GM23248 (cell line): Measurements from ENCODE around the gene SLC12A9. TPM values are rescaled to one million over a fixed set of nuclear protein-coding genes. Genes with fewer than 3 reads are reported as not detected.

Experiments used
- DNase-seq: peaks from one replicate; pipeline ENCODE4 v3.0.0-alpha.2; 2015
- H2AFZ ChIP-seq: fragments of 200-600 bp; sonication (generic); 2 replicates; pipeline ENCODE4 v1.6.1; 2016; ENCODE audit warnings: antibody characterized with exemption
- H3F3A ChIP-seq: fragments of 200-600 bp; sonication (generic); 2 replicates; pipeline ENCODE4 v1.6.1; 2016; ENCODE audit warnings: mild to moderate bottlenecking, antibody characterized with exemption, mixed run types; ENCODE audit not compliant: insufficient read depth
- H3K27ac ChIP-seq: fragments of 200-600 bp; sonication (generic); 2 replicates; pipeline ENCODE4 v1.5.1; 2016; ENCODE audit warnings: mild to moderate bottlenecking
- H3K27me3 ChIP-seq: fragments of 200-600 bp; sonication (generic); replicated peaks from 2 replicates; pipeline ENCODE4 v1.6.1; 2016; ENCODE audit warnings: mild to moderate bottlenecking; ENCODE audit not compliant: insufficient read depth
- H3K36me3 ChIP-seq: fragments of 200-600 bp; sonication (generic); 2 replicates; pipeline ENCODE4 v1.6.1; 2016; ENCODE audit warnings: low read depth, mild to moderate bottlenecking
- H3K4me1 ChIP-seq: fragments of 200-600 bp; sonication (generic); 2 replicates; pipeline ENCODE4 v1.6.1; 2016; ENCODE audit warnings: mild to moderate bottlenecking; ENCODE audit not compliant: insufficient read depth
- H3K4me2 ChIP-seq: fragments of 200-600 bp; sonication (generic); one replicate; pipeline ENCODE4 v1.6.1; 2016; ENCODE audit warnings: mild to moderate bottlenecking; ENCODE audit not compliant: unreplicated experiment
- H3K4me3 ChIP-seq: fragments of 200-600 bp; sonication (generic); 2 replicates; pipeline ENCODE4 v1.5.1; 2016; ENCODE audit warnings: mild to moderate bottlenecking
- H3K79me2 ChIP-seq: fragments of 200-600 bp; sonication (generic); 2 replicates; pipeline ENCODE4 v1.6.1; 2016; ENCODE audit warnings: mild to moderate bottlenecking; ENCODE audit not compliant: insufficient read depth
- H3K9ac ChIP-seq: fragments of 200-600 bp; sonication (generic); 2 replicates; pipeline ENCODE4 v1.6.1; 2016; ENCODE audit warnings: mild to moderate bottlenecking
- H3K9me2 ChIP-seq: fragments of 200-600 bp; sonication (generic); 2 replicates; pipeline ENCODE4 v1.6.1; 2016; ENCODE audit warnings: mixed run types, mild to moderate bottlenecking, moderate library complexity; ENCODE audit not compliant: insufficient read depth
- H3K9me3 ChIP-seq: fragments of 200-600 bp; sonication (generic); one replicate; pipeline ENCODE4 v1.6.1; 2017; ENCODE audit warnings: low read depth
- H4K20me1 ChIP-seq: fragments of 200-600 bp; sonication (generic); 2 replicates; pipeline ENCODE4 v1.6.0; 2016; ENCODE audit not compliant: insufficient read depth
- EZH2 ChIP-seq: fragments of 200-600 bp; sonication (generic); IDR thresholded peaks from 2 replicates; pipeline ENCODE4 v1.6.1; 2018; ENCODE audit warnings: antibody characterized with exemption, mild to moderate bottlenecking; ENCODE audit not compliant: insufficient read depth, poor library complexity, severe bottlenecking
- EZH2phosphoT487 ChIP-seq: fragments of 200-600 bp; sonication (generic); IDR thresholded peaks from 2 replicates; pipeline ENCODE4 v1.6.1; 2018; ENCODE audit warnings: antibody characterized with exemption, moderate library complexity, mild to moderate bottlenecking, low read depth; ENCODE audit not compliant: insufficient read depth
- WGBS, 2 experiments: methylation state at CpG; one replicate each; pipeline ENCODE4 v1.1.6; 2015 to 2017; ENCODE audit warnings: low lambda C conversion rate in 2 of 2, low coverage in 1 of 2; ENCODE audit errors: missing lambda C conversion rate in 2 of 2; 5-methylcytosine and 5-hydroxymethylcytosine counted together
- in situ Hi-C: fragments of 300-500 bp; cut with MboI; formaldehyde crosslinking; loops from 2 replicates; pipeline ENCODE4 v1.15.0; 2020
- polyA plus RNA-seq: library from polyadenylated mRNA; unstranded; fragments of >200 nt; fragmentation: Nextera tagmentation; extraction: Ambion mirVana; gene quantifications from 2 replicates; pipeline ENCODE4 v1.2.1, GENCODE V29; 2016
- total RNA-seq: library from RNA; depleted of rRNA; stranded (reverse); fragments of >200 nt; shearing (Covaris generic); gene quantifications from 2 replicates; pipeline ENCODE4 v1.2.3, GENCODE V29; 2014

SLC12A9 gene
- total and polyA plus RNA-seq, 2 experiments from 2014 or later, result 6.1 to 16.8 TPM

DNA sequence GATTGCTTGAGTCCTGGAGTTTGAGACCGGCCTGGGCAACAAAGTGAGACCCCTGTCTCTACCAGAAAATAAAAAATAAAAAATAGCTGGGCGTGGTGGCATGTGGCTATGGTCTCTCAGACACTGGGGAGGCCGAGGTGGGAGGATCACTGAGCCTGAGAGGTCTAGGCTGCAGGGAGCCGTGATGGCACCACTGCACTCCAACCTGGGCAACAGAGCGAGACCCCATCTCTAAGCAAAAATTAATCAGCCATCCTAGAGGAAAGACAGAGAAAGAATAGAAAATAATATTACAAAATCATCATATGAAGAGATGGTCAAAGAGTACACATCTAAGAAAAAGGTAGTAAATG lies 20.3 kb upstream of the SLC12A9 start:
- Histone ChIP-seq H3K79me2 (no peaks in the 10 kb centered on the region), H2AFZ (no peak overlapping the region), H3F3A (no peaks in the 10 kb centered on the region), H3K27ac (no peak overlapping the region), H3K4me1 (no peaks in the 10 kb centered on the region), H3K27me3 (no peaks in the 10 kb centered on the region), H3K9me3 (no peaks in the 10 kb centered on the region), H4K20me1 (no peaks in the 10 kb centered on the region), H3K4me3 (no peak overlapping the region), H3K9ac (no peak overlapping the region), H3K4me2 (no peak overlapping the region), H3K9me2 (no peaks in the 10 kb centered on the region), H3K36me3 (no peaks in the 10 kb centered on the region)
- no peak for DNase-seq
- TF ChIP-seq EZH2phosphoT487 (no peak), EZH2 (no peak)
- 79 to 83% methylated on average over 5 of the region's 5 CpGs for WGBS, 2 experiments
- in situ Hi-C loops, result no loop called here

DNA sequence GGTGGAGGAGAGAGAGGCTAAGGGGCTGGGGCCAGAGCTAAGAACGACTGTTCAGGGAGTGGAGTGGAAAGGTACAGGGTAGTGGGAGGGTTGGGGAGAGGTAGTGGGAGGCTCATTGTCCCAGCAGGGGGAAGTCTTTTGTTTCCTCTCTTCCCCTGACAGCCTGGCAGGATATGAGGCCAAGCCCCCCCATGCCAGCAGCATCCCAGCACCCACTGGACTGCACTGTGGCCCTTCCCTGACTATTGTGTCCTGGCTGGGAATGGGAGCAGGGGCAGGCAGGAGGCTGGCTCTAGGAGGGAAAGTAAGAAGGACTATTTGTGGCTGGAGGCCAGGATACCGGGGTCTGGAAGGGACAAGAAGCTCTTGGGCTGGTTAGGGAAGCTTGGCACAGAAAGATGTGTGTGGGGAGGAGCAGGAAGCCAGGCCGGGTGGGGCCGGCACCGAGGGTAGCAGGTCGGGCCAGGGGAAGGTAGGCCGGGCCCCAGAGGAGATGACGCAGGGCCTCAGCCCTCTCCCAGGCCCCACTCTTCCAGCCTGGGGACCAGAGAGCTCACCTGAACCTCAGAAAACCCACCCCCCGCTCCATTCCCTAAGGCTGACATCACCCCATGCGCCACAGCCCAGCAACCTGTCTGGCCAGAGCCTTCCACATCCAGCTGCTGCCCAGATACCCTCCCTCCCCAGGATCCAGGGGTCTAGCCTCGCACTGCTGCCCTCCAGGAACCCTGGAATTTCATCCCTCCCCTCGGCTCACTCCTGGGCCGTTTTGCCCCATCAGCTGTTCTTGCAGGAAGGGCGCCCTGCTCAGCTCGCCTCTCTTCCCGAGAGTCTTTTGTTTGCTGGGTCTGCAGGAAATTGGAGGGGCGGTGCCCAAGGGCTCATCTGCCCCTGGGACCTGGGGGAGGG lies 16.4 kb upstream of the SLC12A9 start:
- in situ Hi-C loops, result no loop called here
- peak overlapping the region; percentile 37; the same call in 1 of the 2 replicates for H2AFZ ChIP-seq

DNA sequence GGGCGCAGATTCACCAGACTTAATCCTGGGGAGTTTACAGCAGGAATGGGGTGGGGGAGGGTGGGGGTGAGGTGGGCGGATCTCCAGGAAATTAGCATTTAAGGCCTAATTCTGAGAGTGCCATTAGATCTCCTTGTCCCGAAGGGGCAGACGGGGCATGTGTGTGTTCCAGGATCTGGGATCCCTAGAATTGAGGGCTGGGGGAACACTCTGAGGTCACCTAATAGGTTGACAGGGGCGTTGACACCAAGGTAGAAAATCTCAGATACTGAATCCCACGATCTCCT lies 15.8 kb upstream of the SLC12A9 start:
- WGBS, 2 experiments, result 21 to 26% methylated on average over 5 to 6 of the region's 6 CpGs
- TF ChIP-seq EZH2, result no peak
- TF ChIP-seq EZH2phosphoT487, result no peak
- Histone ChIP-seq H3F3A (no peaks in the 10 kb centered on the region), H3K27ac (peak overlapping the region; percentile 72), H3K9me3 (no peaks in the 10 kb centered on the region), H3K36me3 (no peaks in the 10 kb centered on the region), H2AFZ (peak overlapping the region; percentile 99), H3K9ac (peak overlapping the region; percentile 70), H3K4me2 (peak overlapping the region; percentile 79), H3K79me2 (no peaks in the 10 kb centered on the region), H3K4me1 (no peaks in the 10 kb centered on the region), H3K4me3 (peak overlapping the region; percentile 64), H3K27me3 (no peaks in the 10 kb centered on the region), H4K20me1 (no peaks in the 10 kb centered on the region), H3K9me2 (no peaks in the 10 kb centered on the region)
- no peak for DNase-seq
- in situ Hi-C loops, result no loop called here

More for the DNA sequence above, 16.4 kb upstream of the SLC12A9 start:
- Histone ChIP-seq H3K4me1 (no peaks in the 10 kb centered on the region), H3K79me2 (no peaks in the 10 kb centered on the region), H3K9me2 (no peaks in the 10 kb centered on the region), H3K9ac (no peak overlapping the region), H3K4me3 (no peak overlapping the region), H3K4me2 (no peak overlapping the region), H3K27me3 (no peaks in the 10 kb centered on the region), H3K9me3 (no peaks in the 10 kb centered on the region), H3F3A (no peaks in the 10 kb centered on the region), H4K20me1 (no peaks in the 10 kb centered on the region), H3K36me3 (no peaks in the 10 kb centered on the region), H3K27ac (no peak overlapping the region)
- DNase-seq, result no peak
- no peak for TF ChIP-seq EZH2phosphoT487
- TF ChIP-seq EZH2, result no peak
- WGBS, 2 experiments, result 40 to 55% methylated on average over 12 to 17 of the region's 17 CpGs

DNA sequence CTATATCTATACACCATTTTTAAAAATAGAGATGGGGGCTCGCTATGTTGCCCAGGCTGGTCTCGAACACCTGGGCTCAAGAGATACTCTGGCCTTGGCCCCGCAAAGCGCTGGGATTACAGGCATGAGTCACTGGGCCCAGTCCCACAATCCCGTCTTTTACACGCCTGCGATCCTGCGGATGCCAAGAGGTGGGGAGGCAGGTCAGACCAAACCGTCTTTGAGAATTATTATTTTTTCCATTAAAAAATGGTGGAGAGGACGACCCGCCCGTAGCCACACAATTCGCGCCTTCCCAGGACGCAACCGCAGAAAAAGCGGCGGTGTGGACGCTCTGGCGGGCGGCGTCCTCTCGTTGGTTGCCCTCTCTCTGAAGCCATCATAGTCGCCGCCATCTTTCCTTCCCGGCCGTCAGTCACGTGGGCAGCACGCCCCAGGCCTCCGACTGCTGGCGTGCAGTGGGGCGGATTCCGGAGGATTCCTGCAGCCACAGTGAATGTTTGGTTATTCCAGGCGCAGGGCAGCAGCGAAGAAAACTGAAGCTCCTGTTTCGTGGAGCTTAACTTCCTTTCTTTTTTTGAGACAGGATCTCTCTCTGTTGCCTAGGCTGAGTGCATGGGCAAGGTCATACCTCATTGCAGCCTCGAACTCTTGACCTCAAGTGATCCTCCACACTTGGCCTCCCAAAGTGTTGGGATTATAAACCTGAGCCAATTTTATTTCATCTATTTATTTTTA lies 15.2 kb upstream of the SLC12A9 start:
- peak overlapping the region; percentile 64 for H3K4me3 ChIP-seq
- no peaks in the 10 kb centered on the region for H3K79me2 ChIP-seq
- H3K9me3 ChIP-seq, result no peaks in the 10 kb centered on the region
- H3K4me2 ChIP-seq, result peak overlapping the region; percentile 79
- no peaks in the 10 kb centered on the region for H3K4me1 ChIP-seq
- H4K20me1 ChIP-seq, result no peaks in the 10 kb centered on the region
- peak overlapping the region; percentile 70 for H3K9ac ChIP-seq
- H3K27ac ChIP-seq, result peak overlapping the region; percentile 72
- in situ Hi-C loops, result no loop called here
- H3K27me3 ChIP-seq, result no peaks in the 10 kb centered on the region
- TF ChIP-seq EZH2 (no peak), EZH2phosphoT487 (no peak)
- no peaks in the 10 kb centered on the region for H3K9me2 ChIP-seq
- H2AFZ ChIP-seq, result peak overlapping the region; percentile 99
- peak; percentile 95 for DNase-seq
- WGBS, 2 experiments, result 4% methylated on average over 37 of the region's 37 CpGs
- no peaks in the 10 kb centered on the region for H3K36me3 ChIP-seq
- H3F3A ChIP-seq, result no peaks in the 10 kb centered on the region
